ENCODE data around the gene CCNE1.

The CCNE1 gene

GRCh38 chr19:29845574-29846176 lies 33.9 kb downstream of the CCNE1 start:
- DNase-seq: peak in 4 of 6 experiments; percentile 22 to 48 (median 44)

- no peak for DNase-seq
These were observed 37.4 kb downstream of the CCNE1 start for GRCh38 chr19:29849208-29849607.

DNA sequence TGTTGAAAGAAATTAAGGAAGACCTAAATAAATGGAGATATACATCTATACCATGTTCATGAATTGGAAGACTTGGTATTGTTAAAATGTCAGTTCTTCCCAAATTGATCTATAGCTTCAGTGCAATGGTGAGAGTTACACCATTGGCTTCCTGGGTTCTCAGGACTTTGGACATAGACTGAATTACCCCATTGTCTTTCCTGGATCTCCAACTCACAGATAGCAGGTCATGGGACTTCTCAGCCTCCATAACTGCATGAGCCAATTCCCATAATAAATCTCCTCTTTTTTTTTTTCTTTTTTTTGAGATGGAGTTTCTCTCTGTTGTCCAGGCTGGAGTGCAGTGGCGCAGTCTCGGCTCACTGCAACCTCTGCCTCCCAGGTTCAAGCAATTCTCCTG lies 38.7 kb downstream of the CCNE1 start:
- DNase-seq: no peak

DNA sequence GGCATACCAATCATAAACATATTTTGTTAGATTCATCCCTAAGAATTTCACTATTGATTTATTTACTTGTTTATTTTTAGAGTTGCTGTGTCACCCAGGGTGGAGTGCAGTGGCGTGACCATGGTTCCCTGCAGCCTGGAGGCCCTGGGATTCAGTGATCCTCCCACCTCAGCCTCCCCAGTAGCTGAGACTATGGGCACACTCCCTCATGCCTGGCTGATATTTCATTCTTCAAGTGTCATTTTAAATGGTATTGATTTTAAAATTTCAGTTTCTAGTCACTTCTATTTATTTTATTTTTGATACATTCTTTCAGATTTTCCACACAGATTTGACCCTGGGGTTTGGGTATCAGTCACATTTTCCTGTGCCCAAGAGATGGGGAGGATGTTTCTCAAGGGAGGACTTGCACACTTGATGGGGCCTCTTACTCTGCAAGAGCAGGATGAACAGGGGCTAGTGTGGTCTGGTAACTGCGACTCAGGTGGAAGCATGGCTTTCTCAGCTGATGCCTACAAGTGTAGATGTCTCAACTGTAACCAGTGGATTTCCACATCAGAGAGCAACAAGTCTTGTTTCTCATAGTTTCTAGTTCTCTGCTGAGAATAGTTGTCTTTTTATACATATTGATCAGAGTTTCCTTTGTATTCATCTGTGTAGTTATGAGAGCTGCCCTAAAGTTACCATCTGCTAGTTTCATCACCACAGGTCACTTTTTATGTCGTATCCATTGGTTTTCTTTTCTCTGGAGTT lies 40.2 kb downstream of the CCNE1 start:
- DNase-seq: no peak

GRCh38 chr19:29854033-29854432 lies 42.2 kb downstream of the CCNE1 start:
- DNase-seq: no peak

DNA sequence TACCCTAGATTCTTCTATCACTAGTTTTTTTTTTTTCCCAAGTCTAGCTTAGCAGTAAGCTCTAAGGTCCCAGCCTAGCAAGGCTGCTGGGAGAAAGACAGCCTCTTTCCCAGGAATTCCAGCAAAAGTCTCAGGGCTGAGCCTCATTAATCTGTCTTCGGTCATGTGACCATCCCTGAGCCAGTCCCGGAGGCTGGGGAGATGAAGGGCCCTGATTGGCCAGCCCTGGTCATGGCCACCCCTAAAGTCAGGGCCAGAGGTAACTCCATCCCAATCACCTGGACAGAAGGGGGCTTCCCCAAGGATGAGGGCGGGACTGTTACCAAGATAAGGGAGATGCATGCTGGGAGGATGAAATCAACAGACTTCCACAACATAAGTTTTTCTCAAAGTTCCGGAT lies 43.3 kb downstream of the CCNE1 start:
- DNase-seq: no peak

GRCh38 chr19:29855741-29856500 lies 44.1 kb downstream of the CCNE1 start:
- DNase-seq: no peak

DNA sequence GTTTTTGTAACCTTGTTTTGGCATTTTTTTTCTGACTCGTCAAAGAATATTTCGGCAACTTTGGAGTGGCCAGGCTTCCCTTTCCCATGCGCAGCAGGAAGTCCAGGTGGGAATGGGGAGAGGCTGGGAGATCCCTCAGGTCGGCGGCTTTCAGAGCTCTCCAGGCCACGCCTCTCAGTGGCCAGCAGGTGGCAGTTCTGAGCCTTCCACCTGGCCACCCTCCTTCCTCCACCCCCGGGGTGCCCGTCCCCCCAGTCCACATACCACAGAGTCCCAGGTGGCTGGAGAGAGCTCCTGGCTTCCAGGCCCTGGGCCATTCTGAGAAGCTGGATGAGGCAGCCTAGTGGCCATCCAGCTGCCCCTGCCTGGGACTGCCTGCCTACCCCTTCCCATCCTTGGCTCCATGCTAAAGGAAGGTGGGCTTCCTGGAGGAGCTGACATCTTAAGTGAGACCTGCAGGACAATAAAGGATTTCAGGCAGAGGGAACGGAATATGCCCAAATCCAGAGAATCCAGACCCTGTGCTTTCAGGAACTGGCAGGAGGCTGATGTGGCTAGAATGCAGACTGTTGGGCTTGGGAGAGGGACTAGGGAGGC lies 46.3 kb downstream of the CCNE1 start:
- peak in 5 of 6 experiments; percentile 8 to 33 (median 18) for DNase-seq

GRCh38 chr19:29858621-29859020 lies 46.8 kb downstream of the CCNE1 start:
- no peak for DNase-seq

GRCh38 chr19:29860492-29860891 lies 48.7 kb downstream of the CCNE1 start:
- no peak for DNase-seq

DNA sequence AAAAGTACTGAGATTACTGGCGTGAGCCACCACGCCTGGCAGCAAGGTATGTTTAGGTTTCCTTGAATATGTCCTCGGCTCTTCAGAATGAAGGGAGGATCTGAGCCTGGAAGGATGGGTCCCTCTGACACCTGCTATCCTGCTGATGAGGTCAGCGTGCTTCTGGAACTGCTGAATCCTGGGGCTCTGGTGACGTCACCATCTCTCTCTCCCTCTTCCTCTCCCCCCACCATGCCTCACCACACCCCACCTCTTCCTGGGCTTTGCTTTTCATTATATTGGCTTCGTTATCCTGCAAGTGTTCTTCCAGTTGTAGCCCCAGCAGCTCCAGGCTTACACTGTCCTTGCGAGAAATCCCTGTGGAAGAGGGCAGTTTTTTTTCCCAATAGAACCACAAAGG lies 49.8 kb downstream of the CCNE1 start:
- DNase-seq: no peak

DNA sequence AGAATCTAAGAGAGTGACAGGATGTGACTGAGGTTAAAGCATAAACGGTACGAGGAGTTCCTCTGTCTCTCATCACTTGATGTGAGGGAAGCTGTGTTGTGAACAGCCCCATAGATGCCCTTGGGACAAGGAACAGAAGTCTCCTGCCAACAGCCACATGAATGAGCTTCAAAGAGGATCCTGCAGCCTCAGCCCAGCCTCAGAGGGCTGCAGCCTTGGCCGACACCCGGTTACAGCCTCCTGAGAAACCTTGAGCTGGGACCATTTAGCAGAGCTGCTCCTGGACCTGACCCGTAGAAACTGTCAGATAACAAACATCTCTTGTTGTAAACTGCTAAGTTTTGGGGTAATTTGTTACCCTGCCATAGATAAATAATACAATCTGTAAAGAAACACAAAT lies 54.2 kb downstream of the CCNE1 start:
- no peak for DNase-seq

DNA sequence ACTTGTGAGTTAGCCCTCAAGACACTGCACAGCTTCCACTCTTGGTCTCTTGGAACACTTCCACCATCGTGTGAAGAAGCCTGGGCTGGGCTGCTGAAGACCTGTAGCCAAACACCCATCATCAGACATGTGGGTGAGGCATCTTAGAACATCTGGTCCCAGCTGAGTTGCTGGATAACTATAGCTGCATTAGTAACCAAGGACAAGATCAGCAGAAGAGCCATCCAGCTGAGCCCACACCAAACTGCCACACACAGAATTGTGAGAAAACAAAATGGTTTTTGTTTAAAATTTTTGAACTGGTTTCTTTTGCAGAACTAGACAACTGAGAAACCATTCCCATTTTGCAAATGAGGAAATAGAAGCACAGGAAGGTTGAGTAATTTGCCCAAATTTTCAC lies 56.2 kb downstream of the CCNE1 start:
- no peak for DNase-seq

- DNase-seq: no peak
These were observed 59.4 kb downstream of the CCNE1 start for GRCh38 chr19:29871143-29871542.

DNA sequence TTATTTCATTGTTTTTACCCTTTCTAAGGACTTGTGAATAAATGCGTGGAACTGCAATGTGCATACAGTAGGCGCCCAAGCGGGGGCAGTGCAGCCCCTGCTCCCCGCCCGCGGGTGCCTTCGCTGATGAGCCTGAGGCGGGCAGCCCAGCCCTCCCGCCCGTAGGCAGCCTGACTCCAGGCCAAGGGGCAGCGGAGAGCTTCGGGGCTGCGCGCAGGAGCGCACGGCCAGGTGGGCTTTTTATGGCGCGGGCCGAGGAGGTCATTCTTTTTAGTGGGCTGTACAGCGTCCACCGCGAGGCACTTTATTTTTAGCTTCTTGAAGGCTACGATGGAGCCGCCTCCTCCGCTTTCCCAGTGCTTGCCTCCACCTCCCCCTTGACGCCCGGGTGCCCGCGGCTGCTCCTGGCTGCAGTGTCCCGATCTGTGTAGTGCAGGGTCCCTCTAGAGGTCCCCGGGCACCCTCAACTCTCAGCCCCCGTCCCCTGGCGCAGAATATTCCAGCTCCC lies 60.5 kb downstream of the CCNE1 start:
- DNase-seq: peak in 3 of 6 experiments; percentile 14 to 38 (median 28)

DNA sequence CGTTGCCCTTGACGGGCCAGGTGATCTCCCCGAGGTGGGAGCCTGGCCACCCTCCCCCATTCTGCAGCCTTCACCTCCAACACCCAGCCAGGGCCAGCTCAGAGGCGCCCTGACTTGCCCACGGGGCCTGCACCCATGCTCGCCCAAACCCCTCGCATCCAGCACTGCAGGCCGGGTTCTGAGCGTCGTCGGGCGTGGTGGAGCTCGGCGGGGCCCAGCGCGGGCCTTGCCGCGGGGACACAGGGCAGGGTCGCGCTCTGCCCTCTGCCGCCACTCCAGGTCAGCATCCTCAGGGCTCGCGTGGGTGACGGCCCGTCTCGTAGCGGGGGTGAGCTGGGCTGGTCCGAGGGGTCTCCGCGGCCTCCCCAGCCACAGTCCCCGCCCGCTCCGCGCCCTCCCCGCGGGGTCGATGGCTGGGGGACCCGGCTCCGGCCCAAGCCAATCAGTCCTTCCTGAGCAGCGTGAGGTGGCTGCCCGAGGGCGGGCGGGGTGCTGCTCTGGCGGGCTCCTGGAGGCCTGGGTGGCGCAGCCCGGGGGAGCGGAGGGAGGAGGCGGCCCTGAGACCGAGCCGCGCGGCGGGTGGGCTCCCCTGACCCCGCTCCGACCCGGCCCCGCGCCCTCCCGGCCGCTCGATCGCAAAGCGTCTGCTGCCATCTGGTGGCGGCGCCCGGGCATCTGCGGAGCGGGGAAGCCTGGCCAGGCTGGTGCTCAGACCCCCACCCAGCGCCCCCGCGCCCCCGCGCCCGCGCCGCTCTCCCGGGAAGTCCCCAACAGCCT lies 61.4 kb downstream of the CCNE1 start:
- DNase-seq: peak; percentile 15 to 83 (median 58)
